ENCODE data around the gene UPB1. TPM values are rescaled to one million over a fixed set of nuclear protein-coding genes. Genes with fewer than 3 reads are reported as not detected.
"Not testable (repeated sequence)": the region's sequence is repeated elsewhere in the genome, so short reads cannot be mapped to it uniquely, and the experiment has no call there.

Gene UPB1
- total RNA-seq, 1 donor from 2014 or later = 1.3 TPM

DNA sequence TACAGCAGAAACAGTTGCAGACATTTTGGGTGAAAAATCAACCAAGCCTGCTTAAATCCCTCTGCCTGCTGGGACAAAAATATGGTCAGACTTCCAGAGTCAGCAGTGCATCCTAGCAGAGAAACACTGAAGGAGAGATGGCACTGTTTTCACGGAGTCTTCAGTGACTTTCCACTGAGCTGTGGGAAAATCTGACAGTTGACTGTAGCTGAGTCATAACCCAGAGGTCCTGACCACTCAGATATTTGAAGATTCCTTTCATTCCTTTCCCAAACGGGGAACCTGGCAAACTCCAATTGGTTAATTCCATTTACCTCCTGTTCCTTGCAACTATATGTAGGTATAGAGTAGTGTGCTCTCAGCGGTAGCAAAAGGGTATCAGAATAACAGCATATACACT is 20.9 kb upstream of the UPB1 start:
- intact Hi-C loops (cut with DNase I) = no loop called here
- no peak for ATAC-seq
- DNase-seq (ENCODE audit: low spot score) = no peak

DNA sequence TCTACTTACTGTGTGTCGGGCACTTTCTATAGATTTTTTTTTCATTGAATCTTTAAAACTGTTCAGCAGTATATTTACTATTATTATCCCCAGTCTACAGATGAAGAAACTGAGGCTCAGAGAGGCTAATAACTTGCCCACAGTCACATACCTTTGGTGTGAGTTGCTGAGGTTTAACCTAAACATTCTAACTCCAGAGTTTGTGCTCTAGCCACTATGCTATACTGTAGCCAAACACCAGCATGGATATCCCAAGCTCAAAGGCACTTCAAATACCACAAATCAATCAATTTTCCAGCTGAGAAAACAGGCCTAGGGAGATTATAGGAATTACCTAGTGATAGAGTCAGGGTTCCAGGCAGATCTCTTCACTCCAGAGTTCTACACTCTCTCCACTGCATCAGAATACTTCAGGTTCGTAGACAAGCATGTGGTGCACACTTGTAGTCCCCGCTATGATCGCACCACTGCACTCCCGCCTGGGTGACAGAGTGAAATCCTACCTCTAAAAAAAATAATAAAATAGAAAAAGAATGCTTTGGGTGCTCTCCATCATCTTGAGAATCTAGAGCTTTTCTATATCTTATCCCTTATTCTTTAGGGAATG is 20.4 kb upstream of the UPB1 start:
- ATAC-seq = no peak
- no peak for DNase-seq (ENCODE audit: low spot score)
- intact Hi-C loops (cut with DNase I) = no loop called here

GRCh38 chr22:24481641-24482040 is 13.5 kb upstream of the UPB1 start:
- intact Hi-C loops (cut with DNase I) = no loop called here
- DNase-seq (ENCODE audit: low spot score) = no peak
- no peak for ATAC-seq

GRCh38 chr22:24482575-24482974 is 12.6 kb upstream of the UPB1 start:
- DNase-seq (ENCODE audit: low spot score) = no peak
- peak; percentile 89 for ATAC-seq
- intact Hi-C loops (cut with DNase I) = no loop called here

- DNase-seq (ENCODE audit: low spot score) (no peak), ATAC-seq (no peak)
- intact Hi-C loops (cut with DNase I) = no loop called here
Measured at GRCh38 chr22:24482998-24483397, 12.1 kb upstream of the UPB1 start.

DNA sequence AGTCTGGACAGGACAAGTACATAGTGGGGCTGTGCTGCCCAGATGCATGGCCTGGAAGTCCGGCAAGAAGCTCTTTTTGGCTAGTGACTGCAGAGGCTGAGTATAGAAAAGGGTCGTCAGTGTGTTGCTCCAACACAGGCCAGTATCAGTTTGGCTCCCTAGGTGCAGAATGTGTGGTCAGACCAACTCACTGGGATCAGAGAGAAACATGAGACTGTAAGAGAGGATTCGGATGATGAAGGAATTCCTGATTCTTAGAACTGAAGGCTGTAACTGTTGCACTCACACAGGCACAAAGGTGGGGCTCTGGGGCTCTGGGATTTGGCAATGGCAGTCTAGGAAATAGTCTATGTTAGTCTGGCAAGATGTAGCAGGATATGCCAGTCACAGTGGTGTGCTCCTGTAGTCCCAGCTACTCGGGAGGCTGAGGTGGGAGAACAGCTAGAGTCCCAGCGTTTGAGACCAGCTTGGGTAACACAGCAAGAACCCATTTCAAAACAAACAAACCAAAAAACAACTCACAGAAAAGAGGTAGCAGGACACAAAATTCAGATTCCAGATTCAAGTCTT is 11.1 kb upstream of the UPB1 start:
- ATAC-seq = peak; percentile 27

GRCh38 chr22:24485170-24485569 is 10.0 kb upstream of the UPB1 start:
- intact Hi-C loops (cut with DNase I) = no loop called here

More for the DNA sequence above, 11.1 kb upstream of the UPB1 start:
- no peak for DNase-seq (ENCODE audit: low spot score)
- intact Hi-C loops (cut with DNase I) = no loop called here

GRCh38 chr22:24485608-24486007 is 9.5 kb upstream of the UPB1 start:
- ATAC-seq (peak; percentile 74), DNase-seq (ENCODE audit: low spot score) (no peak)
- intact Hi-C loops (cut with DNase I) = no loop called here

More at GRCh38 chr22:24485170-24485569, 10.0 kb upstream of the UPB1 start:
- DNase-seq (ENCODE audit: low spot score) = no peak
- no peak for ATAC-seq

DNA sequence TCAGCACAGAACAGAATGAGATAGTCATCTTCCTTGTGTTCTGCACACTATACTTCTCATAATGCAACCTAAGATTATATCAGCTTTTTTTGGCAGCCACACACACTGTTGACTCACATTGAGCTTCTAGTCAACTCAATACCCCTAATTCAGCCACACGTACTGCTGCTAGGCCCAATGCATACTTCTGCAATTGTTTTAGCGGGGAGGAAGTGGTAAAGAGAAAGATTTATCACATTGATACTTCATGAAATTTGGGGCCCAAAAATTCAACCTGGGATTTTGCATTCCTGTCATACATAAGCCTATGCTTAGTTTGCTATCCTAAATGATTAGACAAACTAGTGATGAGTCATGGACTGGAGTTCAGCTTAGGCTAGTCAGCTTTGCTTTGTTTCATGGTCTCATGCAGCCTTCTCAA is 8.6 kb upstream of the UPB1 start:
- intact Hi-C loops (cut with DNase I) = no loop called here
- DNase-seq (ENCODE audit: low spot score) (no peak), ATAC-seq (no peak)

DNA sequence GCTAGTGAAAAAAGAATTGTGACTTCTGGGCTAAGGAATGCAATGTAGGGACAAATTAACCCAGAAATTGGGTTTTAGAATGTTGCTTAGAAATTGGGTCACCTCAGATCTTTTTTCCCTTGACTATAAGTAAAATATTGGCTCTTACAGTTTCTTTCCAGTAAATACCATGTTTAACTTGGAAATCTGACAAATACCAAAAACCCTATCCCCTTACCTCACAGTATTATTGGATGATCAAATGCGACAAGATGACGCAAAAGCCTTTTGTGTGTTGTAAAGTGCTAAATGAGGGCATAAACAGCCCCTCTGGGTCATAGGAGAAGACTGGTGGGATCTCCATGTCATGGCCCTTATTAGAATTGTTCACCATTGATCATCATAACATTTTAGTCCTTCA is 6.1 kb upstream of the UPB1 start:
- ATAC-seq (no peak), DNase-seq (ENCODE audit: low spot score) (no peak)
- intact Hi-C loops (cut with DNase I) = no loop called here

GRCh38 chr22:24489434-24489833 is 5.7 kb upstream of the UPB1 start:
- intact Hi-C loops (cut with DNase I); ATAC-seq; DNase-seq (ENCODE audit: low spot score): not testable (repeated sequence)

DNA sequence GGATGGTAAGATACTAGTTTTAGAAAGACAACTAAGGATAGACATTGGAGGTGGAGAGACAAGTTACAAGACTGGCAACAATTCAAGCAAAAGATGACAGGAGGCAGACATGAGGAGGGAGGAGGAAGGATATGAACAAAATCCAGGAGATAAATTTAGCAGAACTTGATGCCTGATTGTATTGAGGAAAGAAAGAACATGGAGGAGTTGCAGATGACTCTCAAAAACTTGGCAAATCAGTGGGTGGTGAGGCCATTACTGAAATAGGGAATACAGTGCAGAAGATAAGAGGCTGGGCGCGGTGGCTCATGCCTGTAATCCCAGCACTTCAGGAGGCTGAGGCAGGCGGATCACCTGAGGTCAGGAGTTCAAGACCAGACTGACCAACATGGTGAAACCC is 2.7 kb upstream of the UPB1 start:
- intact Hi-C loops (cut with DNase I) = no loop called here
- no peak for DNase-seq (ENCODE audit: low spot score)
- ATAC-seq = no peak

DNA sequence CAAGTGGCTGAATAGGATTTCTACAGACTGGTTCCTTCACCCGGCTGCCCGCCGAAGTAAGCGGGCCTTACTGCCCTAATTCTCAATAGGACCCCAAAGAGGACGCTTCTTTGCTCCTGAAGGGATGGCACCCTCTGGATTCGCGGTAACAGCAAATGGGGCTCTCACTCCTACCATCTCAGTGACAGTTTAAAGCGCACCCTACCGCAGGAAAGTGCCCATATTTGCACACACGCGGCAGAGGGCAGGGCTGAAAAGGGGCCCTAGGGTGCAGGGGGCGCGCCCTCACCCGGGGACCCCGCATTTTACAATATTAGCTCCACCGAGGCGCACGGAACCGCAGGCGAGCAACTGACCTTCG is 985 bp upstream of the UPB1 start:
- ATAC-seq (peak; percentile 25), DNase-seq (ENCODE audit: low spot score) (no peak)
- intact Hi-C loops (cut with DNase I) = no loop called here

DNA sequence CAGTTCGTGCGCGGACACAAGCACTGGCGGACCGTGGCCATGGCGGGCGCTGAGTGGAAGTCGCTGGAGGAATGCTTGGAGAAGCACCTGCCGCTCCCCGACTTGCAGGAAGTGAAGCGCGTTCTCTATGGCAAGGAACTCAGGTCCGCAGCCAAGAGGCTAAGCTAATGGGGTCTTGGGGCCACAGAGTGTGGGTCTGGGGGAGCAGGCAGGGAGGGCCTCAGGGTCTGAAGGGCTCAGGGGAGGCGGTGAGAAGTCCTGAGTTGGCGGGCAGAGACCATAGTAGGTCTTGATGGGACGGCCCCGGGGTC is 188 bp downstream of the UPB1 start:
- no peak for ATAC-seq
- intact Hi-C loops (cut with DNase I) = no loop called here
- no peak for DNase-seq (ENCODE audit: low spot score)

- no peak for DNase-seq (ENCODE audit: low spot score)
- ATAC-seq = no peak
- intact Hi-C loops (cut with DNase I) = no loop called here
Measured at GRCh38 chr22:24496234-24496633, 1.1 kb downstream of the UPB1 start.

GRCh38 chr22:24496661-24497060 is 1.5 kb downstream of the UPB1 start:
- DNase-seq (ENCODE audit: low spot score) (no peak), ATAC-seq (no peak)
- intact Hi-C loops (cut with DNase I) = no loop called here

- intact Hi-C loops (cut with DNase I) = no loop called here
- no peak for ATAC-seq
Measured at GRCh38 chr22:24497841-24498258, 2.7 kb downstream of the UPB1 start.

GRCh38 chr22:24498824-24499223 is 3.7 kb downstream of the UPB1 start:
- DNase-seq (ENCODE audit: low spot score) (no peak), ATAC-seq (no peak)
- intact Hi-C loops (cut with DNase I) = no loop called here

More at GRCh38 chr22:24497841-24498258, 2.7 kb downstream of the UPB1 start:
- DNase-seq (ENCODE audit: low spot score) = no peak

DNA sequence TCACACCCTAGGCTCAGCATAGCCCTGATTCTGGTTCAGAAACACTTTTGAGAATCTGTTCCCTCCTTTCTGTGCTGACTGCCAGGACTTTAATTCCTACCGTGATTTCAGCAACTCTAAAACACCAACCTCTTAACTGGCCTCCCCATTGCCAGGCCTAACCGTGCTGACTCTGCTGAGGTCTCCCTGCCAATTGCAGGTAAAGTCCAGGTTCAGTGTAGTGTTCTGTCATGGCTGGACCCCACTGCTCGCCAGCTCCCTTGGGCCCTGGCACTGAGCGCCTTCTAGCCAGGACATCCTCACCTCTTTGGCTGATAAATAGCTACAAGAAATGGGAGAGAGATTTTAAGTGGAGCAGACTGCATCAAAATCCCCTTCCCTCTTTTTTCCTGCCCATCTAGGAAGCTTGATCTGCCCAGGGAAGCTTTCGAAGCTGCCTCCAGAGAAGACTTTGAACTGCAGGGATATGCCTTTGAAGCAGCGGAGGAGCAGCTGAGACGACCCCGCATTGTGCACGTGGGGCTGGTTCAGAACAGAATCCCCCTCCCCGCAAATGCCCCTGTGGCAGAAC is 4.7 kb downstream of the UPB1 start:
- DNase-seq (ENCODE audit: low spot score) (no peak), ATAC-seq (no peak)
- intact Hi-C loops (cut with DNase I) = no loop called here

DNA sequence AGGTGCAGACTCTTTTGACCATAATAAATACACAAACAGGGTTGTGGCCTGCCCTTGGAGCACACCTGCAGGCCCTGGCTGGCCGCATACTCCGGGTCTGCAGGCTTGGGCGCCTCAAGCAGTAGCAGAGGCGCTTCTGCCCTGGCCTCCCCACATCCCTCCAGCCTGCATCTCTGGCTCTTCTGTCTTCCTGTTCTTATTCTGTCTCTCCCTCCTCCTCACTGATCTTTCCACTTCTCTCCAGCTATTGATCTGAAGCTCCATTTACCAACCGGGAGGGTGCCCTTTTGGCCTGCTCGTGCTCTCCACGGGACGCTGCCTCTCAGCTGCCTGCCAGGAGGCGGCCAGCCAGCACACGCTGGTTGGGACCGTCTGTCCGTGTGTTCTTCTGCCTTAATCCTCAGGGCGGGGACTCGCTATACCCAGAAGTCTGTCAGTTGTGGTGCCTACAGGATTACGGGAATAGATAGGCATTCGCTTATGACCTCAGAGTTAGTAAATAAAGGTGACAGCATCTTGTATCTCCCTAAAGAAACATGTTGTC is 5.2 kb downstream of the UPB1 start:
- no peak for ATAC-seq
- intact Hi-C loops (cut with DNase I) = no loop called here
- DNase-seq (ENCODE audit: low spot score) = no peak

All from sciatic nerve (tissue), 2 donors.